Transverse colon (tissue), 4 donors: ENCODE results near the gene SAMD13. TPM values are rescaled to one million over a fixed set of nuclear protein-coding genes. Genes with fewer than 3 reads are reported as not detected.

Experiments used
- DNase-seq: peaks from one replicate; pipeline ENCODE4 v3.0.0-alpha.2; 2019
- H3K27ac ChIP-seq, 4 donors: fragments of 200-600 bp; sonication (generic); 2 replicates each; pipeline ENCODE4 v1.5.1; 2016 to 2018; ENCODE audit warnings: inconsistent platforms in 4 of 4
- H3K27me3 ChIP-seq: fragments of 200-600 bp; sonication (generic); 2 replicates; pipeline ENCODE4 v1.5.1; 2017; ENCODE audit warnings: inconsistent platforms
- H3K36me3 ChIP-seq, 4 donors: fragments of 200-600 bp; sonication (generic); 2 replicates each; pipeline ENCODE4 v1.5.1; 2017 to 2019; ENCODE audit warnings: inconsistent platforms in 4 of 4
- H3K4me1 ChIP-seq, 4 donors: fragments of 200-600 bp; sonication (generic); 2 replicates each; pipeline ENCODE4 v1.5.1; 2017 to 2020; ENCODE audit warnings: inconsistent platforms in 4 of 4
- H3K4me3 ChIP-seq, 4 donors: fragments of 200-600 bp; sonication (generic); 1 replicate in 1 of 4; 2 replicates in 3 of 4; pipeline versions ENCODE4 v1.5.1 to v1.6.1; 2017 to 2019; ENCODE audit warnings: inconsistent platforms in 4 of 4
- H3K9me3 ChIP-seq, 2 donors: fragments of 200-600 bp; sonication (generic); 2 replicates each; pipeline ENCODE4 v1.5.1; 2017 to 2019; ENCODE audit warnings: inconsistent platforms in 2 of 2
- CTCF ChIP-seq, 5 experiments: fragments of 200-600 bp in 3 of 5; fragments of 450-650 bp in 2 of 5; sonication (generic) in 3 of 5; IDR thresholded peaks; 1 replicate in 2 of 5; 2 replicates in 3 of 5; pipeline ENCODE4 v1.5.1; 2016 to 2017; ENCODE audit warnings: antibody characterized with exemption in 5 of 5, inconsistent platforms in 3 of 5, mild to moderate bottlenecking in 2 of 5, moderate library complexity in 1 of 5
- EP300 ChIP-seq: sonication (generic); formaldehyde crosslinking; IDR thresholded peaks from one replicate; pipeline ENCODE4 v1.6.1; 2017; ENCODE audit warnings: antibody characterized with exemption, low read depth
- POLR2A ChIP-seq: fragments of 450-650 bp; IDR thresholded peaks from one replicate; pipeline ENCODE4 v1.6.1; 2016; ENCODE audit warnings: antibody characterized with exemption, mild to moderate bottlenecking, moderate library complexity
- POLR2AphosphoS5 ChIP-seq, 3 donors: sonication (generic); formaldehyde crosslinking; IDR thresholded peaks; one replicate each; pipeline ENCODE4 v1.6.1; 2016; ENCODE audit warnings: antibody characterized with exemption in 3 of 3
- WGBS, 2 donors: methylation state at CpG; one replicate each; pipeline ENCODE4 v1.1.5; 2018; ENCODE audit warnings: low coverage in 1 of 2; 5-methylcytosine and 5-hydroxymethylcytosine counted together
- in situ Hi-C, 4 donors: fragments of 200-750 bp; cut with MboI; loops; one replicate each; pipeline versions ENCODE4 v1.15.0 to v1.15.1; 2017; ENCODE audit warnings: low sequenced_read_pairs in 3 of 4, low pct_ligation_motif_present in 1 of 4, low pct_unique_long_range_greater_than_20kb in 1 of 4
- intact Hi-C: fragments of 100-400 bp; cut with DNase I; formaldehyde crosslinking; loops from one replicate; pipeline ENCODE4 v1.15.1; 2023; ENCODE audit warnings: low total_unique reads
- total RNA-seq, 4 donors: library from RNA; depleted of rRNA; stranded (reverse); fragments of >200 nt; gene quantifications; one replicate each; pipeline ENCODE4 v1.1.0, GENCODE V29; 2016

The SAMD13 gene
- total RNA-seq, 4 donors from 2014 or later, result 2.2 to 17.8 (median 13.9) TPM

- no peaks in the 10 kb centered on the region for H3K27me3 ChIP-seq
- peaks cover 0 to 4% (median 0%) of the 10 kb centered on the region in 4 donors for H3K4me1 ChIP-seq
- no peak for DNase-seq
- in situ Hi-C loops, result no loop called here
- intact Hi-C loops, result no loop called here
- H3K4me3 ChIP-seq, result no peak overlapping the region
- 38 to 57% methylated on average over 2 of the region's 2 CpGs for WGBS, 2 donors
- no peaks in the 10 kb centered on the region for H3K9me3 ChIP-seq
- H3K36me3 ChIP-seq, result no peaks in the 10 kb centered on the region
- H3K27ac ChIP-seq, result no peak overlapping the region
- TF ChIP-seq POLR2AphosphoS5 (IDR thresholded peaks at IDR 0.05), result no peak
- TF ChIP-seq EP300, result no peak
- no peak for TF ChIP-seq CTCF (IDR thresholded peaks at IDR 0.05)
- no peak for TF ChIP-seq POLR2A
These were observed 72.1 kb downstream of the SAMD13 start for GRCh38 chr1:84373436-84374141.

GRCh38 chr1:84374991-84375696, 73.6 kb downstream of the SAMD13 start:
- no peak for TF ChIP-seq EP300
- no peak for TF ChIP-seq POLR2AphosphoS5 (IDR thresholded peaks at IDR 0.05)
- no peak for TF ChIP-seq CTCF (IDR thresholded peaks at IDR 0.05)
- TF ChIP-seq POLR2A, result no peak
- no peaks in the 10 kb centered on the region for H3K27me3 ChIP-seq
- WGBS, 2 donors, result 71 to 83% methylated on average over 5 of the region's 5 CpGs
- H3K9me3 ChIP-seq, result no peaks in the 10 kb centered on the region
- in situ Hi-C loops, result no loop called here
- H3K27ac ChIP-seq, result no peak overlapping the region
- H3K36me3 ChIP-seq, result no peaks in the 10 kb centered on the region
- DNase-seq, result no peak
- H3K4me1 ChIP-seq, result peaks cover 0 to 4% (median 0%) of the 10 kb centered on the region in 4 donors
- H3K4me3 ChIP-seq, result no peak overlapping the region
- intact Hi-C loops, result no loop called here

- Histone ChIP-seq H3K4me3 (no peak overlapping the region), H3K4me1 (peaks cover 0 to 4% (median 0%) of the 10 kb centered on the region in 4 donors), H3K9me3 (no peaks in the 10 kb centered on the region), H3K27ac (no peak overlapping the region), H3K36me3 (no peaks in the 10 kb centered on the region), H3K27me3 (no peaks in the 10 kb centered on the region)
- no peak for TF ChIP-seq CTCF (IDR thresholded peaks at IDR 0.05)
- TF ChIP-seq POLR2A, result no peak
- no peak for TF ChIP-seq EP300
- no peak for TF ChIP-seq POLR2AphosphoS5 (IDR thresholded peaks at IDR 0.05)
- in situ Hi-C loops (no loop called here), intact Hi-C loops (no loop called here)
- whole genome bisulfite sequencing, 2 donors, result 75 to 84% methylated on average over 7 of the region's 7 CpGs
- DNase-seq, result no peak
These were observed 74.7 kb downstream of the SAMD13 start for GRCh38 chr1:84376000-84376910.
